Left lobe of liver (tissue), 2 donors: ENCODE measurements around the gene CAPNS1. TPM values are rescaled to one million over a fixed set of nuclear protein-coding genes. Genes with fewer than 3 reads are reported as not detected.
"Not testable (repeated sequence)": the region's sequence is repeated elsewhere in the genome, so short reads cannot be mapped to it uniquely, and the experiment has no call there.

Experiments
- ATAC-seq: fragments of 200-7000 bp; cut with Tn5 transposase; one replicate; pipeline ENCODE4 v1.9.1; 2020; ENCODE audit warnings: mild to moderate bottlenecking, moderate library complexity
- DNase-seq: peaks from one replicate; pipeline ENCODE4 v3.0.0-alpha.2; 2020; ENCODE audit warnings: low spot score
- total RNA-seq: library from RNA; stranded (reverse); gene quantifications from one replicate; pipeline ENCODE4 v1.2.1, GENCODE V29; 2021
- donor health status: DM: no; HTN: no; CAD: no; lungs with moderate emphysema.
- donor health status: DM: no; HTN: yes; CAD: no.

CAPNS1 gene
- total RNA-seq, 1 donor from 2014 or later, result 168 TPM

DNA sequence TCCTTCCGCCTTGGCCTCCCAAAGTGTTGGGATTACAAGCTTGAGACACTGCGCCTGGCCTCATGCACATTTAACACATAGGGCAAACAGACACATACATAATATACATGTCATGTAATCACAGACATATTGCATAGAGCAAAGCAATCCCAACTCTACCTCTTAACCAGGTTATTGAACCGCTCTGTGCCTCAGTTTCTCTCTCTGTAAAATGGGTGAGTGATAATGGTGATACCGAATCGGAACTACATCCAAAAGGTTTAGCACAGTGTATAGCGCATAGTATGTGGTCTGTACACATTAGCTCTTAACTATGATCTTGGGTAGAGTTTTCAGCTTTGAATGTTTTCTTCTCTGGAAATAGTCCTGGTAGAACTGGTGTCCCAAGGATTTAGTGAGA is 4.8 kb downstream of the CAPNS1 start:
- DNase-seq, result no peak

GRCh38 chr19:36149673-36150406 is 10.0 kb downstream of the CAPNS1 start:
- ATAC-seq (no peak), DNase-seq (no peak)

More for the DNA sequence above, 4.8 kb downstream of the CAPNS1 start:
- no peak for ATAC-seq

- DNase-seq (no peak), ATAC-seq (no peak)
These were observed 10.7 kb downstream of the CAPNS1 start for GRCh38 chr19:36150586-36150985.

GRCh38 chr19:36151144-36152018 is 11.5 kb downstream of the CAPNS1 start:
- DNase-seq (no peak), ATAC-seq (peak; percentile 13)

DNA sequence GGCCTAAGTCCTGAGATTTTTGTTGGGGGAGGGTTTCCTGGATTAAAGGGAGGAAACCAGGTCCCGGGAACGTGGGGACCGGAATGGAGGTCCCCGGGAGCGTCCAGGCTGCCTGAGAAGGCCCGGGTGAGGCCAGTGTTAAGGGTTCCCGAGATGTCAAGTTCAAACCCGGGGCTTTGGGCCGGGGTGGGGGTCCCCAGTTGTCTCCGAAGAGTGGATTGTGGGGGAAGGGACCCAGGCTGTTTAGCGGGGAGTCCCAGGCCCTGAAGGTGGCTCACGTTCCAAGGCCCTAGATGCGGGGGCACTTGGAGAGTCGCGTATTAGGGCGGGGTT is 12.1 kb downstream of the CAPNS1 start:
- ATAC-seq (no peak), DNase-seq (no peak)

GRCh38 chr19:36152352-36153091 is 12.7 kb downstream of the CAPNS1 start, which contains the start of gene COX7A1:
Gene COX7A1, minus strand, starts transcription at chr19:36152447. Its CDS starts 40 bp downstream, at chr19:36152407.
- DNase-seq (no peak), ATAC-seq (peak; percentile 67)

GRCh38 chr19:36153126-36153525 is 13.3 kb downstream of the CAPNS1 start:
- DNase-seq (no peak), ATAC-seq (no peak)

DNA sequence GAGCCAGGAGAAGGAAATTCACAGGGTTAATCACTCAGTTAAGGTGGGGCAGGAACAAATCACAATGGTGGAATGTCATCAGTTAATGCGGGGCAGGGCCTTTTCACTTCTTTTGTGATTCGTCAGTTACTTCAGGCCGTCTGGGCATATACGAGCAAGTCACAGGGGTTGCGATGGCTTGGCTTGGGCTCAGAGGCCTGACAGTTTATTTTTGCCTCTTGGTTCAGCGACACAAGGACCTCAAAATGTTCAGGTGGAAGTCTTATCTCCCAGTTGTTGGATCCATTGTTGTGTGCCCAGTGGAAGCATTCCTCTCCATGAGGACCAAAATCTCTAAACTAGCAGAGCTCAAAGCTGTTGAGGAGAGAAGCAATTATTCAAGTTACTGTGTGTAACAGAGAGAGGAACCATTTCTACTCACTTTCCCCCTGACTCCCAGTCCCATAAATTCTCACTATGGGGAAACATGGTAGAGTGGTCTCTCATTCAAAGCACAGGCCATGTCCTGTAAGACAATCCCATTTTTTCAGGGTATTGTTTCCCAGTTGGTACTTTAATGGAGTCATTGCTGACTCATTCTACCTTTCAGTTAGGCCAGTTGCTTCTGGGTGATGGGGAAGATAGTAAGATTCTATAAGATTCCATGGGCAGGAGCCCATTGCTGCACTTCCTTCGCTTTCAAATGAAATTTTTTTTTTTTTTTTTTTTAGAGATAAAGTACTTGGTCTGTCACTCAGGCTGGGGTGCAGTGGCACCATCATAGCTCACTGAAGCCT is 21.1 kb downstream of the CAPNS1 start:
- ATAC-seq, result no peak
- DNase-seq, result no peak

DNA sequence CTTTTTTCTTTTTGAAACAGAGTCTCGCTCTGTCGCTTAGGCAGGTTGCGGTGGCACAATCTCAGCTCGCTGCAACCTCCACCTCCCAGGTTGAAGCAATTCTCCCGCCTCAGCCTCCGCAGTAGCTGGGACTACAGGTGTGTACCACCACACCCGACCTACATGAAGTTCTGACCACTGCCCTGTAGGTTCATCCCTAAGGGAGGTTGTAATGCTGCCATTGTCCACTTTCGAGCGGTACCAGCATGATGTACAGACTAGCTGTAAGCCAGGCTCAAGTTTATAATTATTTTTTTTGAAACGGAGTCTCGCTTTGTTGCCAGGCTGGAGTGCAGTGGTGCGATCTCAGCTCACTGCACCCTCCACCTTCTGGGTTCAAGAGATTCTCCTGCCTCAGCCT is 23.9 kb downstream of the CAPNS1 start:
- DNase-seq (no peak), ATAC-seq (no peak)

DNA sequence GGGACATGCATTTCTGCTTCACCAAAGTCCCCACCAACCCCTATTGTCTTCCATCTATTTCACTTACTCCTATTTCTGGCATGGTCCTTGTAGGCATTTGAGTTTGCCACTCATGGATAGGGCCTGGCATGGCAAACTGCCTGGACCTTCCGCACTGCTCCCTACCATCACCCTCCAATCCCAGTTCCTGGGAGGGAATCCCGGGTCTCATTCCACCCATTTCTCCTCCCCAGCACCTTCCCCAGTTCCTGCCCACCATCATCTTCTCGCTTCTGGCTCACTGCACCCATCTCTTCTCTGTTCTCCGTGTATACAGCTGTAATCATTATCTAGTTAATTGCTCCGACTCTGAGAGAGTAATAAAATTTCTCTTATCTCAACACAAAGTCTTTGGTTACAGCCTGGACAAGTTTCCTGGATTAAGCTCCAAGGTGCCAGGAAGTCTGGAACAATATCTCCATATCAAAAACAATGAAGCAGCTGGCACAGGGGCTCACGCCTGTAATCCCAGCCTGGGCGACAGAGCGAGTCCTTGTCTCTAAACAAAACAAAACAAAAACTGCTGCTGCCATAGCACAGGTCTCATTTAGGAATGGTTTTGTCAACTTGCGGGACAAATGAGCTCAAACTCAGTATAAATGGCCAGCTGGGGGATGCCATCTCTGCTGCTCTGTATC is 29.4 kb downstream of the CAPNS1 start:
- no peak for DNase-seq
- no peak for ATAC-seq

- ATAC-seq, result no peak
- no peak for DNase-seq
These were observed 33.0 kb downstream of the CAPNS1 start for GRCh38 chr19:36172852-36173251.

DNA sequence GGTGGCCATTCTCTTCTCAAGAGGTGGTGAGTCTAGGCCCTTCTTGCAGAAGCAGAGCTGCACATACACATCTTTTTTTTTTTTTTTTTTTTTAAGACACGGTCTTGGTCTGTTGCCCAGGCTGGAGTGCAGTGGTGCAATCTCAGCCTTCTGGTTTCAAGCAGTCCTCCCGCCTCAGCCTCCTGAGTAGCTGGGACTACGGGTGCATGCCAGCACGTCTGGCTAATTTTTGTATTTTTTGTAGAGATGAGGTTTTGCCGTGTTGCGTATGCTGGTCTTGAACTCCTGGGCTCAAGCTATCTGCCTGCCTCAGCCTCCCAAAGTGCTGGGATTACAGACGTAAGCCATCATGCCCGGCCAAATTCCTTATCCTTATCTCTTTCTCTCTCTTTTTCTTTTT is 34.0 kb downstream of the CAPNS1 start:
- DNase-seq, ATAC-seq: not testable (repeated sequence)

- not testable (repeated sequence) for DNase-seq, ATAC-seq
These were observed 39.2 kb downstream of the CAPNS1 start for GRCh38 chr19:36179077-36179476.

- ATAC-seq (no peak), DNase-seq (no peak)
These were observed 42.9 kb downstream of the CAPNS1 start for GRCh38 chr19:36182612-36183244.

- DNase-seq, result no peak
- ATAC-seq, result no peak
These were observed 43.4 kb downstream of the CAPNS1 start for GRCh38 chr19:36183245-36183628.

DNA sequence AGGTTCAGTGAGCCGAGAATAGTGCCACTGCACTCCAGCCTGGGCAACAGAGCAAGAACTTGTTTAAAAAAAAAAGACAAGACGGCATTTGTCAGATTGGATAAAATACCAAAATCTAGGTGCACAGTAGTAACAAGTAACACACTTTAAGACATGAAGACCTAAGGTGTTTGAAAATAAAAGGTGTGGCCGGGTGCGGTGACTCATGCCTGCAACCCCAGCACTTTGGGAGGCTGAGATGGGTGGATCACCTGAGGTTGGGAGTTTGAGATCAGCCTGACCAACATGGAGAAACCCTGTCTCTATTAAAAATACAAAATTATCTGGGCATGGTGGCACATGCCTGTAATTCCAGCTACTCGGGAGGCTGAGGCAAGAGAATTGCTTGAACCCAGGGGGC is 46.9 kb downstream of the CAPNS1 start:
- DNase-seq, ATAC-seq: not testable (repeated sequence)

DNA sequence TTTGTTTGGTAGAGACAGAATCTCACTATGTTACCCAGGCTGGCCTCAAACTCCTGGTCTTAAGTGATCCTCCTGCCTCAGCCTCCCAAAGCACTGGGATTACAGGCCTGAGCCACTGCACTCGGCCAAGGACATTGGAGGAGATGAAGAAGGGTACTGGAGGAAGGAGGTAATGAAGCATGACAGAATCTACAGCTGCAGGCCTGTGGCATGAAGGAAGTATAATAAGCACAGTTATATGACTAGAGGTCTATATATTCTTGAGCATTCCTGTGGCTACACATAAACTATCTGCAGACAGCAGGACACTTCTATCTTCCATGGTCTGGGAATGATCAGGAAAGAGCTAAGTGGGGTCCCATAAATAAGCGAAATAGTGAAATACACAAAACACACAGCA is 56.4 kb downstream of the CAPNS1 start:
- ATAC-seq, result no peak
- DNase-seq, result no peak

- DNase-seq, result no peak
- no peak for ATAC-seq
These were observed 58.3 kb downstream of the CAPNS1 start for GRCh38 chr19:36198119-36198518.
